SK-N-SH treated with all-trans-retinoic acid at 6 μM for 48 hours (cell line): ENCODE results near the gene ABHD2.

ENCODE experiments used
- ATAC-seq: fragments of 200-7000 bp; cut with Tn5 transposase; 3 replicates; pipeline ENCODE4 v1.9.1; 2020; ENCODE audit warnings: mild to moderate bottlenecking, moderate library complexity
- ARNTL ChIP-seq: fragments of 450-650 bp; formaldehyde crosslinking; IDR thresholded peaks from 2 replicates; pipeline ENCODE4 v1.5.0; 2020; ENCODE audit warnings: low read depth, mild to moderate bottlenecking, moderate library complexity, borderline replicate concordance
- BACH2 ChIP-seq: fragments of 250-450 bp; sonication (Bioruptor Pico); IDR thresholded peaks from 2 replicates; pipeline ENCODE4 v1.9.0; 2021; ENCODE audit warnings: mild to moderate bottlenecking, borderline replicate concordance
- ESRRG ChIP-seq: fragments of 250-450 bp; sonication (Bioruptor Pico); IDR thresholded peaks from 2 replicates; pipeline ENCODE4 v1.6.1; 2021; ENCODE audit warnings: mild to moderate bottlenecking
- GLIS3 ChIP-seq: fragments of 250-450 bp; sonication (Bioruptor Pico); IDR thresholded peaks from 2 replicates; pipeline ENCODE4 v1.5.0; 2020; ENCODE audit warnings: mild to moderate bottlenecking, moderate library complexity
- ISL1 ChIP-seq: fragments of 250-450 bp; sonication (Bioruptor Pico); IDR thresholded peaks from 2 replicates; pipeline ENCODE4 v2.1.2; 2022; ENCODE audit warnings: mild to moderate bottlenecking, moderate library complexity
- OSR1 ChIP-seq: fragments of 250-450 bp; sonication (Bioruptor Pico); IDR thresholded peaks from 2 replicates; pipeline ENCODE4 v1.8.0; 2022; ENCODE audit warnings: moderate library complexity, mild to moderate bottlenecking, inconsistent platforms
- PPARA ChIP-seq: fragments of 250-450 bp; sonication (Bioruptor Pico); IDR thresholded peaks from 2 replicates; pipeline ENCODE4 v1.5.0; 2020; ENCODE audit warnings: mild to moderate bottlenecking, borderline replicate concordance
- RARB ChIP-seq: fragments of 250-450 bp; sonication (Bioruptor Pico); IDR thresholded peaks from 2 replicates; pipeline ENCODE4 v1.8.0; 2021; ENCODE audit warnings: mild to moderate bottlenecking, moderate library complexity
- SNAI2 ChIP-seq: fragments of 250-450 bp; sonication (Bioruptor Pico); IDR thresholded peaks from 2 replicates; pipeline ENCODE4 v1.5.0; 2020; ENCODE audit warnings: mild to moderate bottlenecking, moderate library complexity
- TCF4 ChIP-seq: fragments of 250-450 bp; sonication (Bioruptor Pico); IDR thresholded peaks from 2 replicates; pipeline ENCODE4 v1.8.0; 2021; ENCODE audit warnings: mild to moderate bottlenecking, moderate library complexity, borderline replicate concordance
- TOX ChIP-seq: fragments of 250-450 bp; sonication (Bioruptor Pico); IDR thresholded peaks from 2 replicates; pipeline ENCODE4 v1.8.0; 2021; ENCODE audit warnings: mild to moderate bottlenecking, moderate library complexity, borderline replicate concordance
- ZC3H10 ChIP-seq: fragments of 250-450 bp; sonication (Bioruptor Pico); IDR thresholded peaks from 2 replicates; pipeline ENCODE4 v1.5.1; 2021; ENCODE audit warnings: mild to moderate bottlenecking, moderate library complexity
- ZFP3 ChIP-seq: fragments of 250-450 bp; sonication (Bioruptor Pico); IDR thresholded peaks from 2 replicates; pipeline ENCODE4 v1.5.0; 2020; ENCODE audit warnings: mild to moderate bottlenecking, moderate library complexity
- ZFP30 ChIP-seq: fragments of 450-650 bp; formaldehyde crosslinking; IDR thresholded peaks from 2 replicates; pipeline ENCODE4 v1.5.0; 2022; ENCODE audit warnings: mild to moderate bottlenecking, moderate library complexity
- ZNF565 ChIP-seq: fragments of 450-650 bp; formaldehyde crosslinking; conservative IDR thresholded peaks from 2 replicates; pipeline ENCODE4 v1.5.0; 2020; ENCODE audit warnings: low read depth, mild to moderate bottlenecking, moderate library complexity
- ZNF70 ChIP-seq: fragments of 450-650 bp; formaldehyde crosslinking; IDR thresholded peaks from 2 replicates; pipeline ENCODE4 v1.5.0; 2020; ENCODE audit warnings: mild to moderate bottlenecking, moderate library complexity
- TF ChIP-seq, protein P1 (sequence below): fragments of 250-450 bp; sonication (Bioruptor Pico); IDR thresholded peaks from 2 replicates; pipeline ENCODE4 v1.5.1; 2021; ENCODE audit warnings: mild to moderate bottlenecking, moderate library complexity
- TF ChIP-seq, protein P2 (sequence below): fragments of 250-450 bp; sonication (Bioruptor Pico); IDR thresholded peaks from 2 replicates; pipeline ENCODE4 v1.5.0; 2020; ENCODE audit warnings: mild to moderate bottlenecking, moderate library complexity
- TF ChIP-seq, protein P3 (sequence below): fragments of 250-450 bp; sonication (Bioruptor Pico); IDR thresholded peaks from 2 replicates; pipeline ENCODE4 v1.5.1; 2020; ENCODE audit warnings: low read depth, mild to moderate bottlenecking, moderate library complexity

ABHD2 gene

DNA sequence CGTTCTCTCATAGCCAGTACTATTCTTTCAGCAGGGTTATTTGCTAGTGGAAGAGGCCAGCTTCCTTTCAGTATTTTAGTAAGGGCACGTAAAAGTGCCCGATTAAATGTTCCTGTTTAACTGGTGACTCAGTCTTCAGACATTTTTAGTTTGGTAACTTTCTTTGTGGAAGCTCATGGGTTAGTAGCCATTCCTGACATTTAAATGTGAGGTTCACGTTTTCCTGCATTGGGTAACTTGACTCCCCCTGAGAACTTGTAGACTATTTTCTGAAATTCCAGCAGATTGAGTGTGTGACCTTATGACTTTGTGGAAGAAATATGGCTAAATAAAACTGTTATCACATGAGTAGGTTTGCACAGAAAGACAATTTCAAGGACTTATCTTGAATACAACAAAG is 16.9 kb downstream of the ABHD2 start (continued):
- TF ChIP-seq, protein P1, sequence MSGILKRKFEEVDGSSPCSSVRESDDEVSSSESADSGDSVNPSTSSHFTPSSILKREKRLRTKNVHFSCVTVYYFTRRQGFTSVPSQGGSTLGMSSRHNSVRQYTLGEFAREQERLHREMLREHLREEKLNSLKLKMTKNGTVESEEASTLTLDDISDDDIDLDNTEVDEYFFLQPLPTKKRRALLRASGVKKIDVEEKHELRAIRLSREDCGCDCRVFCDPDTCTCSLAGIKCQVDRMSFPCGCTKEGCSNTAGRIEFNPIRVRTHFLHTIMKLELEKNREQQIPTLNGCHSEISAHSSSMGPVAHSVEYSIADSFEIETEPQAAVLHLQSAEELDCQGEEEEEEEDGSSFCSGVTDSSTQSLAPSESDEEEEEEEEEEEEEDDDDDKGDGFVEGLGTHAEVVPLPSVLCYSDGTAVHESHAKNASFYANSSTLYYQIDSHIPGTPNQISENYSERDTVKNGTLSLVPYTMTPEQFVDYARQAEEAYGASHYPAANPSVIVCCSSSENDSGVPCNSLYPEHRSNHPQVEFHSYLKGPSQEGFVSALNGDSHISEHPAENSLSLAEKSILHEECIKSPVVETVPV (CRISPR knock-in tag), result no peak
- TF ChIP-seq ESRRG (CRISPR knock-in tag) (no peak), TOX (CRISPR knock-in tag) (0 out of 2 replicates have a peak, but pooled peaks have one; percentile 21)

DNA sequence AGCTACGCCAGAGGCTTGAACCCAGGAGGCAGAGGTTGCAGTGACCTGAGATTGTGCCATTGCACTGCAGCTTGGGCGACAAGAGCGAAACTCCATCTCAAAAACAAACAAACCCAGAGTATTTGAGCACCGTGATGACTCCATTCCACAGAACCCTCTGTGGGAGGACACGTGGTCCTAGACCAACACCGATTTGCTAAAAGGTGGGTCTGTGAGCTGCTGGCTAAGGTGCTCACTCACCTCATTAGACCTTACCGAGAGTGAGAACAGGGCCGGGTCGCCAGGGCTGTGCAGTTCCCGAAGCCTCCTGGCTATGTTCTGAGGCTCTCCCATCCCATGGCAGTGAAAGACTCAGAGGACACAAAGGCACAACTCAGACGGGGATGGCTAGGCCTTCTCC is 17.9 kb downstream of the ABHD2 start:
- TF ChIP-seq ZNF565 (CRISPR knock-in tag) (no peak), OSR1 (no peak), ZNF70 (CRISPR knock-in tag) (no peak)
- TF ChIP-seq, protein P1 (CRISPR knock-in tag), result no peak
- TF ChIP-seq, protein P2, sequence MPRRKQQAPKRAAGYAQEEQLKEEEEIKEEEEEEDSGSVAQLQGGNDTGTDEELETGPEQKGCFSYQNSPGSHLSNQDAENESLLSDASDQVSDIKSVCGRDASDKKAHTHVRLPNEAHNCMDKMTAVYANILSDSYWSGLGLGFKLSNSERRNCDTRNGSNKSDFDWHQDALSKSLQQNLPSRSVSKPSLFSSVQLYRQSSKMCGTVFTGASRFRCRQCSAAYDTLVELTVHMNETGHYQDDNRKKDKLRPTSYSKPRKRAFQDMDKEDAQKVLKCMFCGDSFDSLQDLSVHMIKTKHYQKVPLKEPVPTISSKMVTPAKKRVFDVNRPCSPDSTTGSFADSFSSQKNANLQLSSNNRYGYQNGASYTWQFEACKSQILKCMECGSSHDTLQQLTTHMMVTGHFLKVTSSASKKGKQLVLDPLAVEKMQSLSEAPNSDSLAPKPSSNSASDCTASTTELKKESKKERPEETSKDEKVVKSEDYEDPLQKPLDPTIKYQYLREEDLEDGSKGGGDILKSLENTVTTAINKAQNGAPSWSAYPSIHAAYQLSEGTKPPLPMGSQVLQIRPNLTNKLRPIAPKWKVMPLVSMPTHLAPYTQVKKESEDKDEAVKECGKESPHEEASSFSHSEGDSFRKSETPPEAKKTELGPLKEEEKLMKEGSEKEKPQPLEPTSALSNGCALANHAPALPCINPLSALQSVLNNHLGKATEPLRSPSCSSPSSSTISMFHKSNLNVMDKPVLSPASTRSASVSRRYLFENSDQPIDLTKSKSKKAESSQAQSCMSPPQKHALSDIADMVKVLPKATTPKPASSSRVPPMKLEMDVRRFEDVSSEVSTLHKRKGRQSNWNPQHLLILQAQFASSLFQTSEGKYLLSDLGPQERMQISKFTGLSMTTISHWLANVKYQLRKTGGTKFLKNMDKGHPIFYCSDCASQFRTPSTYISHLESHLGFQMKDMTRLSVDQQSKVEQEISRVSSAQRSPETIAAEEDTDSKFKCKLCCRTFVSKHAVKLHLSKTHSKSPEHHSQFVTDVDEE (CRISPR knock-in tag), result no peak

DNA sequence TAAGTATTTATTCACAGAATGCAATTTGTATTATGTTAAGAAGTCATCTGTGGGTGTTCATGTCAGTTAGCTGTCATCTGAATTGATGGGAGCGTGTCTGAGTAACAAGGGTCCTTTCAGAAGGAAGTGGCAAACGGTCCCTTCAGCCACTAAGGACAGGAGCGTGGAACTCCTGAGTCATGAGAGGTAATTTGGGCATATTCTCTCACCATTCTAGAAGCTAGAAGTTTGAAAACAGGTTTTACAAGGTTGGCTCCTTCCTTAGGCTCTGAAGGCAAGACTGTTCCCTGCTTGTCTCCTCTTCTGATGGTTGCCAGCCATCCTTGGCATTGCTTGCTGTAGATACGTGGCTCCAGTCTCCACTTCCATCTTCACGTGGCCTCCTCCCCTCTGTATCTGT is 19.7 kb downstream of the ABHD2 start:
- no peak for ATAC-seq
- TF ChIP-seq TOX (CRISPR knock-in tag) (no peak), TCF4 (no peak), ZFP30 (no peak), GLIS3 (CRISPR knock-in tag) (no peak), ZFP3 (CRISPR knock-in tag) (no peak)

More for the DNA sequence above, 17.9 kb downstream of the ABHD2 start:
- ATAC-seq, result no peak

DNA sequence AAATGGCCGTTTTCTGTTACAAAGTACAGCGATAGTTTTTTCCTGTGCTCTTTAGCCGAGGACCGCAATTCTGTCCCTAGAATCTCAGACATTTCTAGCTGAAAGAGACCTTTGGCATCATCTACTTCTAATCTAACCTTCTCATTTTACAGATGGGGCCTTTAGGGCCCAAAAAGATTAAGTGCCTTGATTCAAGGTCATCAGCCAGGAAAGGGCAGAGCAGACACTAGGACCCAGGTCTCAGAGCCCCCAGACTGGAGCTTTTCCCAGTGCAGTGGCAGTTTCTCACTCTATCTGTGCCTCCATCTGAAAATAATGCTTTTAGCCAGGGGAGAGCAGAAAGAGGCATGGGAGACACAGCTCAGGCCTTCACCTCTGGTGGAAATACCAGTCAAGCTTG is 20.6 kb downstream of the ABHD2 start:
- ATAC-seq, result no peak
- TF ChIP-seq TCF4 (0 out of 2 replicates have a peak, but pooled peaks have one; percentile 21), ZC3H10 (CRISPR knock-in tag) (no peak), BACH2 (CRISPR knock-in tag) (no peak), PPARA (CRISPR knock-in tag) (no peak)

DNA sequence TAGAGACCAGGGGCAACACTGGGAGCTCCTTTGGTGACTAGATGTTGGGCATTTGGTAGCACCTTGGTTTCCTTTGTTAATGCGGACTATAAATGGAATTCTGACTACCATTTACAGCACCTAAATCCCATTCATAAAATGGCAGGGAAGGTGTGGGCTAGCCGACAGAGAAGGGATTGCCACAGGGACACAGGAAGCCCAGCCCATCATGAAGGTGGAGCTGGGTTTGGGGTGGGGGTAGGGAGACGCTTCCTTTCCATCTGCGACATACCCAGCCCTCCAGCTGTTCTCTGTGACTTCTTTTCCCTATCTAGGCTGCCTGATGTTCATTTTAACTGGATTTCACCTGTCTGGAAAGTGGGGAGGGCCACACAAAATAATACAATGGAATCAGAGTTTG is 21.0 kb downstream of the ABHD2 start:
- no peak for ATAC-seq
- TF ChIP-seq, protein P2 (CRISPR knock-in tag), result no peak
- TF ChIP-seq ZNF565 (CRISPR knock-in tag), result no peak
- TF ChIP-seq ZNF70 (CRISPR knock-in tag), result no peak
- TF ChIP-seq PPARA (CRISPR knock-in tag), result no peak
- TF ChIP-seq RARB, result no peak
- TF ChIP-seq, protein P1 (CRISPR knock-in tag), result no peak
- TF ChIP-seq OSR1, result no peak
- TF ChIP-seq ZFP3 (CRISPR knock-in tag), result no peak
- no peak for TF ChIP-seq TOX (CRISPR knock-in tag)
- no peak for TF ChIP-seq ARNTL (CRISPR knock-in tag)
- TF ChIP-seq ZFP30, result no peak
- no peak for TF ChIP-seq ISL1 (CRISPR knock-in tag)
- no peak for TF ChIP-seq GLIS3 (CRISPR knock-in tag)
- TF ChIP-seq, protein P3, sequence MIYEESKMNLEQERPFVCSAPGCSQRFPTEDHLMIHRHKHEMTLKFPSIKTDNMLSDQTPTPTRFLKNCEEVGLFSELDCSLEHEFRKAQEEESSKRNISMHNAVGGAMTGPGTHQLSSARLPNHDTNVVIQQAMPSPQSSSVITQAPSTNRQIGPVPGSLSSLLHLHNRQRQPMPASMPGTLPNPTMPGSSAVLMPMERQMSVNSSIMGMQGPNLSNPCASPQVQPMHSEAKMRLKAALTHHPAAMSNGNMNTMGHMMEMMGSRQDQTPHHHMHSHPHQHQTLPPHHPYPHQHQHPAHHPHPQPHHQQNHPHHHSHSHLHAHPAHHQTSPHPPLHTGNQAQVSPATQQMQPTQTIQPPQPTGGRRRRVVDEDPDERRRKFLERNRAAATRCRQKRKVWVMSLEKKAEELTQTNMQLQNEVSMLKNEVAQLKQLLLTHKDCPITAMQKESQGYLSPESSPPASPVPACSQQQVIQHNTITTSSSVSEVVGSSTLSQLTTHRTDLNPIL (CRISPR knock-in tag), result no peak
- no peak for TF ChIP-seq BACH2 (CRISPR knock-in tag)
- no peak for TF ChIP-seq ZC3H10 (CRISPR knock-in tag)
- no peak for TF ChIP-seq TCF4
- no peak for TF ChIP-seq SNAI2 (CRISPR knock-in tag)
